GM21423 (cell line): ENCODE measurements around the gene ITGB5.

Source experiments
- ATAC-seq: cut with Tn5 transposase; IDR thresholded peaks from one replicate; pipeline ENCODE4 v1.9.1; 2021; ENCODE audit warnings: mild to moderate bottlenecking, moderate library complexity; ENCODE audit not compliant: unreplicated experiment

ITGB5 gene

GRCh38 chr3:124895756-124896155 is 8.6 kb upstream of the ITGB5 start:
- ATAC-seq, result no peak

GRCh38 chr3:124893526-124893925 is 6.4 kb upstream of the ITGB5 start:
- no peak for ATAC-seq

GRCh38 chr3:124890573-124891190 is 3.5 kb upstream of the ITGB5 start:
- no peak for ATAC-seq

GRCh38 chr3:124888482-124889441 is 1.6 kb upstream of the ITGB5 start:
- no peak for ATAC-seq

GRCh38 chr3:124887932-124888298 is 750 bp upstream of the ITGB5 start:
- ATAC-seq, result no peak

GRCh38 chr3:124886168-124887056 is 753 bp downstream of the ITGB5 start:
- ATAC-seq, result peak; percentile 46

- ATAC-seq, result no peak
These were observed 1.5 kb downstream of the ITGB5 start for GRCh38 chr3:124885466-124886167.

GRCh38 chr3:124884474-124885101 is 2.6 kb downstream of the ITGB5 start:
- no peak for ATAC-seq

GRCh38 chr3:124883766-124884473 is 3.2 kb downstream of the ITGB5 start:
- no peak for ATAC-seq

GRCh38 chr3:124882816-124883747 is 4.1 kb downstream of the ITGB5 start:
- ATAC-seq, result no peak

- no peak for ATAC-seq
These were observed 5.0 kb downstream of the ITGB5 start for GRCh38 chr3:124881976-124882697.

GRCh38 chr3:124879337-124879680 is 7.9 kb downstream of the ITGB5 start:
- ATAC-seq, result peak; percentile 13

GRCh38 chr3:124878561-124879336 is 8.4 kb downstream of the ITGB5 start:
- peak; percentile 53 for ATAC-seq

- ATAC-seq, result no peak
These were observed 9.5 kb downstream of the ITGB5 start for GRCh38 chr3:124877674-124878073.

GRCh38 chr3:124876401-124876878 is 10.7 kb downstream of the ITGB5 start:
- ATAC-seq, result no peak

GRCh38 chr3:124873226-124873625 is 13.9 kb downstream of the ITGB5 start:
- no peak for ATAC-seq

GRCh38 chr3:124867511-124867910 is 19.7 kb downstream of the ITGB5 start:
- no peak for ATAC-seq
